Mucosa of rectum (tissue), 2 donors: ENCODE data around the gene RASL11B.

Experiments used
- H3K27ac ChIP-seq, 2 donors: one replicate each; pipeline ENCODE4 v1.7.0; 2013; ENCODE audit warnings: inconsistent platforms in 2 of 2, low read depth in 2 of 2, low read length in 2 of 2
- H3K27me3 ChIP-seq, 2 donors: one replicate each; pipeline ENCODE4 v1.7.0; 2013; ENCODE audit warnings: low read length in 2 of 2; ENCODE audit not compliant: control insufficient read depth in 2 of 2, insufficient read depth in 2 of 2
- H3K36me3 ChIP-seq, 2 donors: one replicate each; pipeline ENCODE4 v1.7.0; 2013; ENCODE audit warnings: low read length in 2 of 2; ENCODE audit not compliant: control insufficient read depth in 2 of 2, insufficient read depth in 2 of 2
- H3K4me1 ChIP-seq, 2 donors: one replicate each; pipeline ENCODE4 v1.7.0; 2013; ENCODE audit warnings: low read length in 2 of 2, mild to moderate bottlenecking in 1 of 2; ENCODE audit not compliant: control insufficient read depth in 2 of 2, insufficient read depth in 2 of 2
- H3K4me3 ChIP-seq, 2 donors: one replicate each; pipeline ENCODE4 v1.7.0; 2013; ENCODE audit warnings: low read length in 2 of 2
- H3K9ac ChIP-seq, 2 donors: one replicate each; pipeline ENCODE4 v1.7.0; 2013; ENCODE audit warnings: low read length in 2 of 2, low read depth in 1 of 2, mild to moderate bottlenecking in 1 of 2
- H3K9me3 ChIP-seq, 2 donors: one replicate each; pipeline ENCODE4 v1.7.0; 2013; ENCODE audit warnings: low read length in 2 of 2; ENCODE audit not compliant: control insufficient read depth in 2 of 2
- donor health status: healthy.
- donor health status: Normal muscosa, but diverticular disease.

Gene RASL11B

GRCh38 chr4:52907510-52907909 lies 45.4 kb downstream of the RASL11B start:
- no peak overlapping the region for H3K9ac ChIP-seq
- no peaks in the 10 kb centered on the region for H3K4me1 ChIP-seq
- no peak overlapping the region for H3K27ac ChIP-seq
- no peak overlapping the region for H3K4me3 ChIP-seq
- no peaks in the 10 kb centered on the region for H3K9me3 ChIP-seq
- H3K36me3 ChIP-seq, result no peaks in the 10 kb centered on the region
- no peaks in the 10 kb centered on the region for H3K27me3 ChIP-seq

GRCh38 chr4:52910115-52910514 lies 48.0 kb downstream of the RASL11B start:
- Histone ChIP-seq H3K4me1 (peaks cover 0 to 2% of the 10 kb centered on the region in 2 donors), H3K27ac (no peak overlapping the region), H3K9me3 (no peaks in the 10 kb centered on the region), H3K36me3 (no peaks in the 10 kb centered on the region), H3K27me3 (no peaks in the 10 kb centered on the region), H3K9ac (no peak overlapping the region), H3K4me3 (no peak overlapping the region)

GRCh38 chr4:52911684-52912294 lies 49.7 kb downstream of the RASL11B start:
- no peaks in the 10 kb centered on the region for H3K27me3 ChIP-seq
- no peak overlapping the region for H3K9ac ChIP-seq
- no peak overlapping the region for H3K27ac ChIP-seq
- H3K9me3 ChIP-seq, result no peaks in the 10 kb centered on the region
- no peak overlapping the region for H3K4me3 ChIP-seq
- H3K4me1 ChIP-seq, result peaks cover 0 to 2% of the 10 kb centered on the region in 2 donors
- H3K36me3 ChIP-seq, result no peaks in the 10 kb centered on the region

GRCh38 chr4:52912608-52913007 lies 50.5 kb downstream of the RASL11B start:
- Histone ChIP-seq H3K27ac (no peak overlapping the region), H3K27me3 (no peaks in the 10 kb centered on the region), H3K9ac (no peak overlapping the region), H3K36me3 (no peaks in the 10 kb centered on the region), H3K4me3 (no peak overlapping the region), H3K4me1 (peaks cover 0 to 2% of the 10 kb centered on the region in 2 donors), H3K9me3 (no peaks in the 10 kb centered on the region)

GRCh38 chr4:52914051-52914605 lies 52.0 kb downstream of the RASL11B start:
- Histone ChIP-seq H3K4me1 (peaks cover 0 to 2% of the 10 kb centered on the region in 2 donors), H3K9ac (no peak overlapping the region), H3K36me3 (no peaks in the 10 kb centered on the region), H3K27ac (no peak overlapping the region), H3K9me3 (no peaks in the 10 kb centered on the region), H3K4me3 (no peak overlapping the region), H3K27me3 (no peaks in the 10 kb centered on the region)

GRCh38 chr4:52915191-52915590 lies 53.1 kb downstream of the RASL11B start:
- H3K9ac ChIP-seq, result no peak overlapping the region
- H3K9me3 ChIP-seq, result no peaks in the 10 kb centered on the region
- no peaks in the 10 kb centered on the region for H3K36me3 ChIP-seq
- H3K4me1 ChIP-seq, result peaks cover 0 to 2% of the 10 kb centered on the region in 2 donors
- no peak overlapping the region for H3K4me3 ChIP-seq
- no peak overlapping the region for H3K27ac ChIP-seq
- no peaks in the 10 kb centered on the region for H3K27me3 ChIP-seq

GRCh38 chr4:52915730-52916300 lies 53.7 kb downstream of the RASL11B start:
- H3K4me1 ChIP-seq, result peaks cover 0 to 2% of the 10 kb centered on the region in 2 donors
- no peaks in the 10 kb centered on the region for H3K9me3 ChIP-seq
- H3K4me3 ChIP-seq, result no peak overlapping the region
- no peaks in the 10 kb centered on the region for H3K36me3 ChIP-seq
- H3K9ac ChIP-seq, result no peak overlapping the region
- H3K27me3 ChIP-seq, result no peaks in the 10 kb centered on the region
- H3K27ac ChIP-seq, result no peak overlapping the region
